ENCODE data around the gene NPY1R.

DNA sequence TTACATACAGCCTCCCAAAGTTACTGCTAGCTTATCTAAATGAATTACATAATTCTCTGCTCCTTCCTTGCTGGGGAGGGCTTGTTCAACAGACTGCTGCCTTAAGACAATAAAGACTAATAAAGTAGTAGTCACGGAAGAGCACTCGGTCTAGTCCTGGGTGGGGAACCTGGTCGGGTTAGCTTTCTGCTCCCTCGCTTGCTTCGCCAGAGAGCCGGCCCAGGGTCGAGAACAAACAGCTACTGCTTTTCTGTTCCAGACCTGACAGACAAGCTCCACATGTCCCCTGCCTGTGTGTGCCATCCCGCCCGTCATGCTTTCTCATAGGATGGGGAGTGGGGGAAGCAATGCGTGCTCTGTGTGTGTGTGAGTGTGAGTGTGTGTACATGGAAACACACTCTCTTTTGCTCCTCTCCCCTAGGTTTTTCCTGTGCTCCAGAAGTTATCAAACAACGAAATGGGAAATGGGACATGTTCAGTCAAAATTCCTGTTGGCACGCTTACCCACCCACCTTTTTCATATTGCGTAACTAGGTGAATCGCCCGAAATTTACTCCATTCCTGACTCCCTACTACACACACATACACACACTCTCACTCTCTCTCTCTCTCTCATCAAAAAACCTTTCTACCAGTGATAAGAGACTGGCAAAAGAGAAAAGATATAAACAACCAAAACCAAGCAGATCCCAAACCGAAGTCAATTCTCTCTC lies 1.3 kb downstream of the NPY1R start:
- TF ChIP-seq, protein P1, sequence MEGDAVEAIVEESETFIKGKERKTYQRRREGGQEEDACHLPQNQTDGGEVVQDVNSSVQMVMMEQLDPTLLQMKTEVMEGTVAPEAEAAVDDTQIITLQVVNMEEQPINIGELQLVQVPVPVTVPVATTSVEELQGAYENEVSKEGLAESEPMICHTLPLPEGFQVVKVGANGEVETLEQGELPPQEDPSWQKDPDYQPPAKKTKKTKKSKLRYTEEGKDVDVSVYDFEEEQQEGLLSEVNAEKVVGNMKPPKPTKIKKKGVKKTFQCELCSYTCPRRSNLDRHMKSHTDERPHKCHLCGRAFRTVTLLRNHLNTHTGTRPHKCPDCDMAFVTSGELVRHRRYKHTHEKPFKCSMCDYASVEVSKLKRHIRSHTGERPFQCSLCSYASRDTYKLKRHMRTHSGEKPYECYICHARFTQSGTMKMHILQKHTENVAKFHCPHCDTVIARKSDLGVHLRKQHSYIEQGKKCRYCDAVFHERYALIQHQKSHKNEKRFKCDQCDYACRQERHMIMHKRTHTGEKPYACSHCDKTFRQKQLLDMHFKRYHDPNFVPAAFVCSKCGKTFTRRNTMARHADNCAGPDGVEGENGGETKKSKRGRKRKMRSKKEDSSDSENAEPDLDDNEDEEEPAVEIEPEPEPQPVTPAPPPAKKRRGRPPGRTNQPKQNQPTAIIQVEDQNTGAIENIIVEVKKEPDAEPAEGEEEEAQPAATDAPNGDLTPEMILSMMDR (IDR thresholded peaks at IDR 0.05), result no peak
- no peak for TF ChIP-seq POLR2A (IDR thresholded peaks at IDR 0.05)
- no peak for TF ChIP-seq POLR2AphosphoS5 (IDR thresholded peaks at IDR 0.05; ENCODE audit: insufficient read depth in 1 of 2, low read depth in 1 of 2)

Measured in vagina (tissue), 2 donors.